ENCODE results near the gene TNS2. TPM values are rescaled to one million over a fixed set of nuclear protein-coding genes. Genes with fewer than 3 reads are reported as not detected.

Gene TNS2
- total RNA-seq, 1 experiment from 2014 or later: 0.48 TPM

DNA sequence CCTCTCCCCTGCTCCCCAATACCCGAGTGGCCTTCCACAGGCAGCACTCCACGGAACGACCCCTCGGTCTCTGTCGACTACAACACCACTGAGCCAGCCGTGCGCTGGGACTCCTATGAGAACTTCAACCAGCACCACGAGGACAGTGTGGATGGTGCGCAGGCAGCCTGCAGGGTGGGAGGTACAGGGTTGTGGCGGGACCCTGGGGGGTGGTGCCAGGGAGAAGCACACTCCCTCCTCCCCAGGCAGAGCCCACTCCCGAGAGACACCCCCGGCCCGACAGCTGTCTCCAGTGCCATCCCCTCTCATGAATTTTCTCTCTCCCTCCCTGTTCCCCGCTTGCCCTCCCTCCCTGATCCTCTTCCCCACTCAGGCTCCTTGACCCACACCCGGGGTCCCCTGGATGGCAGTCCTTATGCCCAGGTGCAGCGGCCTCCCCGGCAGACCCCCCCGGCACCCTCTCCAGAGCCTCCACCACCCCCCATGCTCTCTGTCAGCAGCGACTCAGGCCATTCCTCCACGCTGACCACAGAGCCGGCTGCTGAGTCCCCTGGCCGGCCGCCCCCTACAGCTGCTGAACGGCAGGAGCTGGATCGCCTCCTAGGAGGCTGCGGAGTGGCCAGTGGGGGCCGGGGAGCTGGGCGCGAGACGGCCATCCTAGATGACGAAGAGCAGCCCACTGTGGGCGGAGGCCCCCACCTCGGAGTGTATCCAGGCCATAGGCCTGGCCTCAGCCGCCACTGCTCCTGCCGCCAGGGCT lies 9.0 kb downstream of the TNS2 start:
- Histone ChIP-seq H2AFZ (ENCODE audit: low read length) (no peak overlapping the region), H3K27me3 (ENCODE audit: low read length) (no peaks in the 10 kb centered on the region), H3K4me2 (ENCODE audit: low read depth, low read length, poor library complexity, severe bottlenecking) (no peak overlapping the region), H3K27ac (ENCODE audit: low read length) (no peak overlapping the region), H3K9ac (ENCODE audit: low read length) (no peak overlapping the region), H3K9me3 (ENCODE audit: low read length) (no peaks in the 10 kb centered on the region), H3K4me1 (ENCODE audit: low read length) (peaks cover 6% of the 10 kb centered on the region), H3K9me2 (replicated peaks; ENCODE audit: insufficient read depth, low read length) (no peaks in the 10 kb centered on the region), H3K36me3 (ENCODE audit: insufficient read depth, low read length) (no peaks in the 10 kb centered on the region), H3K79me2 (ENCODE audit: low read length) (no peaks in the 10 kb centered on the region), H3K4me3 (ENCODE audit: low read length) (no peak overlapping the region), H4K20me1 (ENCODE audit: insufficient read depth, low read depth, low read length) (no peaks in the 10 kb centered on the region)
- no peak for DNase-seq

GRCh38 chr12:53059434-53060063 lies 9.7 kb downstream of the TNS2 start:
- H3K4me2 ChIP-seq (ENCODE audit: low read depth, low read length, poor library complexity, severe bottlenecking): no peak overlapping the region
- H3K27ac ChIP-seq (ENCODE audit: low read length): no peak overlapping the region
- no peak for DNase-seq
- no peak overlapping the region for H3K9ac ChIP-seq (ENCODE audit: low read length)
- H3K9me2 ChIP-seq (replicated peaks; ENCODE audit: insufficient read depth, low read length): no peaks in the 10 kb centered on the region
- no peaks in the 10 kb centered on the region for H3K36me3 ChIP-seq (ENCODE audit: insufficient read depth, low read length)
- no peak overlapping the region for H3K4me3 ChIP-seq (ENCODE audit: low read length)
- no peak overlapping the region for H2AFZ ChIP-seq (ENCODE audit: low read length)
- H3K27me3 ChIP-seq (ENCODE audit: low read length): no peaks in the 10 kb centered on the region
- H3K4me1 ChIP-seq (ENCODE audit: low read length): peaks cover 7% of the 10 kb centered on the region
- no peaks in the 10 kb centered on the region for H3K9me3 ChIP-seq (ENCODE audit: low read length)
- H4K20me1 ChIP-seq (ENCODE audit: insufficient read depth, low read depth, low read length): no peaks in the 10 kb centered on the region
- H3K79me2 ChIP-seq (ENCODE audit: low read length): no peaks in the 10 kb centered on the region

DNA sequence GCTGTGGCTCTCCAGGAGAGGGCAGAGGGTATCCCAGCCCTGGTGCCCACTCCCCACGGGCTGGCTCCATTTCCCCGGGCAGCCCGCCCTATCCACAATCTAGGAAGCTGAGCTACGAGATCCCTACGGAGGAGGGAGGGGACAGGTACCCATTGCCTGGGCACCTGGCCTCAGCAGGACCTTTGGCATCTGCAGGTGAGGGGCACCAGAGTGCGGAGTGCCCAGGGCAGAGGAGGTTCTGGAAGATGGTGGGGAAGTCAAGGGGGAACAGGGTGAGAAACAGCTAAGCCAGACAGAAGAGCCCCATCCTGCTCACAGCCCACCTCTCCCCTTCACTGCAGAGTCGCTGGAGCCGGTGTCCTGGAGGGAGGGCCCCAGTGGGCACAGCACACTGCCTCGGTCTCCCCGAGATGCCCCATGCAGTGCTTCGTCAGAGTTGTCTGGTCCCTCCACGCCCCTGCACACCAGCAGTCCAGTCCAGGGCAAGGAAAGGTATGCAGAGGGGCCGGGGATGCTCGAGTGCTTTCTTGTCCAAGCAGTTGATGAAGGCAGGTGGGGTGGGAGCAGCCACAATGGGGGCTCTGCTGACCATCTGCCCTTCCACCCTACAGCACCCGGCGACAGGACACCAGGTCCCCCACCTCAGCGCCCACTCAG lies 10.3 kb downstream of the TNS2 start:
- H3K36me3 ChIP-seq (ENCODE audit: insufficient read depth, low read length): no peaks in the 10 kb centered on the region
- no peak overlapping the region for H2AFZ ChIP-seq (ENCODE audit: low read length)
- H3K9me2 ChIP-seq (replicated peaks; ENCODE audit: insufficient read depth, low read length): no peaks in the 10 kb centered on the region
- no peaks in the 10 kb centered on the region for H3K79me2 ChIP-seq (ENCODE audit: low read length)
- no peaks in the 10 kb centered on the region for H3K27me3 ChIP-seq (ENCODE audit: low read length)
- DNase-seq: no peak
- no peak overlapping the region for H3K4me2 ChIP-seq (ENCODE audit: low read depth, low read length, poor library complexity, severe bottlenecking)
- H3K4me1 ChIP-seq (ENCODE audit: low read length): peaks cover 7% of the 10 kb centered on the region
- H4K20me1 ChIP-seq (ENCODE audit: insufficient read depth, low read depth, low read length): no peaks in the 10 kb centered on the region
- H3K9me3 ChIP-seq (ENCODE audit: low read length): no peaks in the 10 kb centered on the region
- no peak overlapping the region for H3K4me3 ChIP-seq (ENCODE audit: low read length)
- no peak overlapping the region for H3K27ac ChIP-seq (ENCODE audit: low read length)
- no peak overlapping the region for H3K9ac ChIP-seq (ENCODE audit: low read length)

GRCh38 chr12:53060721-53061276 lies 10.9 kb downstream of the TNS2 start:
- H3K79me2 ChIP-seq (ENCODE audit: low read length): no peaks in the 10 kb centered on the region
- no peaks in the 10 kb centered on the region; the same call in 1 of the 2 replicates for H4K20me1 ChIP-seq (ENCODE audit: insufficient read depth, low read depth, low read length)
- no peak overlapping the region for H3K27ac ChIP-seq (ENCODE audit: low read length)
- H3K27me3 ChIP-seq (ENCODE audit: low read length): no peaks in the 10 kb centered on the region
- no peak for DNase-seq
- H3K4me2 ChIP-seq (ENCODE audit: low read depth, low read length, poor library complexity, severe bottlenecking): no peak overlapping the region
- H3K4me3 ChIP-seq (ENCODE audit: low read length): no peak overlapping the region
- peaks cover 7% of the 10 kb centered on the region for H3K4me1 ChIP-seq (ENCODE audit: low read length)
- no peak overlapping the region for H3K9ac ChIP-seq (ENCODE audit: low read length)
- H2AFZ ChIP-seq (ENCODE audit: low read length): no peak overlapping the region
- H3K9me2 ChIP-seq (replicated peaks; ENCODE audit: insufficient read depth, low read length): no peaks in the 10 kb centered on the region
- H3K9me3 ChIP-seq (ENCODE audit: low read length): no peaks in the 10 kb centered on the region
- H3K36me3 ChIP-seq (ENCODE audit: insufficient read depth, low read length): no peaks in the 10 kb centered on the region

GRCh38 chr12:53061404-53062010 lies 11.6 kb downstream of the TNS2 start:
- no peak overlapping the region for H3K4me3 ChIP-seq (ENCODE audit: low read length)
- DNase-seq: peak; percentile 65
- no peak overlapping the region for H2AFZ ChIP-seq (ENCODE audit: low read length)
- H3K4me2 ChIP-seq (ENCODE audit: low read depth, low read length, poor library complexity, severe bottlenecking): no peak overlapping the region
- peaks cover 7% of the 10 kb centered on the region for H3K4me1 ChIP-seq (ENCODE audit: low read length)
- no peaks in the 10 kb centered on the region for H3K9me3 ChIP-seq (ENCODE audit: low read length)
- no peak overlapping the region for H3K9ac ChIP-seq (ENCODE audit: low read length)
- no peaks in the 10 kb centered on the region for H3K27me3 ChIP-seq (ENCODE audit: low read length)
- H4K20me1 ChIP-seq (ENCODE audit: insufficient read depth, low read depth, low read length): no peaks in the 10 kb centered on the region; the same call in 1 of the 2 replicates
- H3K36me3 ChIP-seq (ENCODE audit: insufficient read depth, low read length): no peaks in the 10 kb centered on the region
- H3K79me2 ChIP-seq (ENCODE audit: low read length): no peaks in the 10 kb centered on the region
- H3K9me2 ChIP-seq (replicated peaks; ENCODE audit: insufficient read depth, low read length): no peaks in the 10 kb centered on the region
- no peak overlapping the region for H3K27ac ChIP-seq (ENCODE audit: low read length)

DNA sequence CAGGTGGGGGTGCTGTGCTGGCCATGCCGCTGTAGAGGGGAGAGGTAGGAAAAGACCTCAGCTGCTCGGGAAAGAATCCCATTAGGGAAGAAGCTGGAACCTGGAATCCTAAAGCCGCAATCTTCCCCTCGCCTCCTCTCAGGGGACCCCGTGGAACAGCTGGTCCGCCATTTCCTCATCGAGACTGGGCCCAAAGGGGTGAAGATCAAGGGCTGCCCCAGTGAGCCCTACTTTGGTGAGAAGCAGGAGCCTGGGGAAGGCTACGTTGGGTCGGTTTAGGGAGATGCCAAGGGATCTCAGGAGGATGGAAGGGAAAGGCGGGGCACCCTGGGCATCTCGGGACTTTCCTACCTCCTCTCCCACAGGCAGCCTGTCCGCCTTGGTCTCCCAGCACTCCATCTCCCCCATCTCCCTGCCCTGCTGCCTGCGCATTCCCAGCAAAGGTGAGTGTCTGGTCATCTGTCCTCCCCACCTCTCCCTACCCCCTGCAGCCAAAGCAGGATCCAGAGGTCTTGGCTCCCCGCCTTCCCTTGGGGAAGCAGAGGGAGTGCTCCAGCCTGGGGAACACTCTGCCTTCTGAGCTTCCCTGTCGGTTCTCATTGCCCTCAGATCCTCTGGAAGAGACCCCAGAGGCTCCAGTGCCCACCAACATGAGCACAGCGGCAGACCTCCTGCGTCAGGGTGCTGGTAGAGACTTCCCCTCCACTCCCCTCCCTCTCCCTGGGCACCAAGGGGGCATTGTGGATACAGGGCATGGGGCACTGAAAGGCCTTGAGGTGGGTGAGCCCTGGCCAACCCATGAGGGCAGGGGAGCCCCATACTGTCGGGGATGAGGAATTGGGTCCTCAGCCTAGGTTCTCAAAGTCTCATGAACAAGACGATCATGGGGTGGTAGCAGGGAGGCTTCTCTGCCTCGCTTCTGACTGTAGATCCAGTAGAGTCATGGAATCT lies 12.4 kb downstream of the TNS2 start:
- Histone ChIP-seq H3K4me3 (ENCODE audit: low read length) (no peak overlapping the region), H3K79me2 (ENCODE audit: low read length) (no peaks in the 10 kb centered on the region), H3K9me3 (ENCODE audit: low read length) (no peaks in the 10 kb centered on the region), H3K27me3 (ENCODE audit: low read length) (no peaks in the 10 kb centered on the region), H3K27ac (ENCODE audit: low read length) (no peak overlapping the region), H3K4me2 (ENCODE audit: low read depth, low read length, poor library complexity, severe bottlenecking) (no peak overlapping the region), H3K4me1 (ENCODE audit: low read length) (peaks cover 7% of the 10 kb centered on the region), H3K9me2 (replicated peaks; ENCODE audit: insufficient read depth, low read length) (no peaks in the 10 kb centered on the region), H3K36me3 (ENCODE audit: insufficient read depth, low read length) (no peaks in the 10 kb centered on the region), H2AFZ (ENCODE audit: low read length) (no peak overlapping the region), H4K20me1 (ENCODE audit: insufficient read depth, low read depth, low read length) (no peaks in the 10 kb centered on the region; the same call in 1 of the 2 replicates), H3K9ac (ENCODE audit: low read length) (no peak overlapping the region)
- no peak for DNase-seq

DNA sequence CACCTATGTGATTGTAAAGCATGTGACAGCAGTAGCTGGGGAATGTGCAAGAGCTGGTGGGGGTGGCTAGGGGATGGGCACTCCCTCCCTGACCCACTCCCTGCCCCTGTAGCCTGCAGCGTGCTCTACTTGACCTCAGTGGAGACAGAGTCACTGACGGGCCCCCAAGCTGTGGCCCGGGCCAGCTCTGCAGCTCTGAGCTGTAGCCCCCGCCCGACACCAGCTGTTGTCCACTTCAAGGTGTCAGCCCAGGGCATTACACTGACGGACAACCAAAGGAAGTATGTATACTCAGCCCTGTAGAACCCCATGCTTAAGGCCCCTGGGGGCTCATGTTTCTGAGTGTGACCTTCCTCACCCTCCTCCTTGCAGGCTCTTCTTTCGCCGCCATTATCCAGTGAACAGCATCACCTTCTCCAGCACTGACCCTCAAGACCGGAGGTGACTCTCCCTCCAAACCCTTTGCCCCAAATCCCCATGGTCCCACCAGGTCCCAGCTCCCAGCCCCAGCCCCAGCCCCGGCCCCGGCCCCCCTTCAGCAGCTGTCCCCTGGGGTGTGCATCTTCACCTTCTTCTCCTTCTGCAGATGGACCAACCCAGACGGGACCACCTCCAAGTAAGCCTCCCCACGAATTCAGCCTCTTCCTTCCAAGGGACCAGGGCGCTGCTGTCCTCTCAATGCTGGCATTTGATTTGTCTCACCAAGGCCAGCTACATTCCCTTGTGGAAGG lies 13.3 kb downstream of the TNS2 start:
- Histone ChIP-seq H3K9me3 (ENCODE audit: low read length) (no peaks in the 10 kb centered on the region), H3K9me2 (replicated peaks; ENCODE audit: insufficient read depth, low read length) (no peaks in the 10 kb centered on the region)
- DNase-seq: no peak

More for the DNA sequence above, 13.3 kb downstream of the TNS2 start:
- Histone ChIP-seq H3K4me1 (ENCODE audit: low read length) (peaks cover 7% of the 10 kb centered on the region), H3K27ac (ENCODE audit: low read length) (no peak overlapping the region), H3K36me3 (ENCODE audit: insufficient read depth, low read length) (no peaks in the 10 kb centered on the region), H2AFZ (ENCODE audit: low read length) (no peak overlapping the region), H3K27me3 (ENCODE audit: low read length) (no peaks in the 10 kb centered on the region), H3K9ac (ENCODE audit: low read length) (no peak overlapping the region), H3K4me3 (ENCODE audit: low read length) (no peak overlapping the region), H3K79me2 (ENCODE audit: low read length) (no peaks in the 10 kb centered on the region), H4K20me1 (ENCODE audit: insufficient read depth, low read depth, low read length) (no peaks in the 10 kb centered on the region; the same call in 1 of the 2 replicates), H3K4me2 (ENCODE audit: low read depth, low read length, poor library complexity, severe bottlenecking) (no peak overlapping the region)

All from Karpas-422 (cell line).